Natural killer cell (primary cell): ENCODE measurements around the gene CEBPG. TPM values are rescaled to one million over a fixed set of nuclear protein-coding genes. Genes with fewer than 3 reads are reported as not detected.
A peak's percentile ranks its signal among the peaks of the same experiment; 100 is the strongest.

Experiments
- ATAC-seq, 3 donors: fragments of 150-1000 bp in 2 of 3; fragments of 200-7000 bp in 1 of 3; cut with Tn5 transposase; 1 replicate in 1 of 3; 2 replicates in 2 of 3; pipeline ENCODE4 v1.10.0; 2021; ENCODE audit warnings: mild to moderate bottlenecking in 2 of 3, moderate library complexity in 2 of 3
- DNase-seq, 2 donors: peaks; one replicate each; pipeline versions ENCODE4 v3.0.0 to v3.0.0-alpha.2; 2013 to 2021; ENCODE audit warnings: mixed read lengths in 1 of 2
- H3K27ac ChIP-seq: one replicate; pipeline ENCODE4 v1.5.1; 2013; ENCODE audit warnings: mild to moderate bottlenecking, low read length
- H3K27me3 ChIP-seq: one replicate; pipeline ENCODE4 v1.6.1; 2013; ENCODE audit warnings: low read length; ENCODE audit not compliant: control insufficient read depth, insufficient read depth
- H3K36me3 ChIP-seq: one replicate; pipeline ENCODE4 v1.6.1; 2013; ENCODE audit warnings: low read length; ENCODE audit not compliant: control insufficient read depth, insufficient read depth
- H3K4me1 ChIP-seq: one replicate; pipeline ENCODE4 v1.6.1; 2013; ENCODE audit warnings: low read length; ENCODE audit not compliant: control insufficient read depth, insufficient read depth
- H3K4me3 ChIP-seq: one replicate; pipeline ENCODE4 v1.5.1; 2013; ENCODE audit warnings: low read length
- H3K9me3 ChIP-seq: one replicate; pipeline ENCODE4 v1.6.1; 2013; ENCODE audit warnings: low read length; ENCODE audit not compliant: control insufficient read depth, insufficient read depth
- H3K27ac Mint-ChIP-seq, 2 donors: one replicate each; pipeline ENCODE4 v1.8.0; 2022; ENCODE audit warnings: mild to moderate bottlenecking in 2 of 2, mixed read lengths in 2 of 2, moderate library complexity in 1 of 2
- H3K27me3 Mint-ChIP-seq, 2 donors: one replicate each; pipeline ENCODE4 v1.8.0; 2022; ENCODE audit warnings: low read depth in 2 of 2, mixed read lengths in 2 of 2
- H3K36me3 Mint-ChIP-seq: one replicate; pipeline ENCODE4 v1.8.0; 2022; ENCODE audit warnings: mixed read lengths
- H3K4me1 Mint-ChIP-seq, 2 donors: one replicate each; pipeline ENCODE4 v1.8.0; 2022; ENCODE audit warnings: mixed read lengths in 2 of 2
- H3K4me3 Mint-ChIP-seq: one replicate; pipeline ENCODE4 v1.8.0; 2022; ENCODE audit warnings: mild to moderate bottlenecking, moderate library complexity, mixed read lengths
- H3K9me3 Mint-ChIP-seq, 2 donors: one replicate each; pipeline ENCODE4 v1.8.0; 2022; ENCODE audit warnings: mixed read lengths in 2 of 2
- WGBS: methylation state at CpG from one replicate; pipeline ENCODE4 v1.1.7; 2013; ENCODE audit warnings: missing lambda C conversion rate; ENCODE audit not compliant: insufficient coverage; 5-methylcytosine and 5-hydroxymethylcytosine counted together
- intact Hi-C: fragments of 100-400 bp; cut with micrococcal nuclease; formaldehyde crosslinking; loops from one replicate; pipeline ENCODE4 v1.14.2; 2022
- total RNA-seq, 4 donors: library from RNA; stranded (reverse); fragments of 120-200 nt in 1 of 4; gene quantifications; one replicate each; pipeline versions ENCODE4 v1.2.3 to v1.2.4, GENCODE V29; 2013 to 2022
- TF ChIP-seq, protein P1 (sequence below): fragments of 200-600 bp; IDR thresholded peaks from one replicate; pipeline ENCODE4 v1.8.0; 2022; ENCODE audit warnings: antibody characterized with exemption

CEBPG gene
- total RNA-seq, 3 donors from 2014 or later (not counting 1 experiment from before 2014, with no cell fraction given): 22.3 to 28.1 (median 23.9) TPM

DNA sequence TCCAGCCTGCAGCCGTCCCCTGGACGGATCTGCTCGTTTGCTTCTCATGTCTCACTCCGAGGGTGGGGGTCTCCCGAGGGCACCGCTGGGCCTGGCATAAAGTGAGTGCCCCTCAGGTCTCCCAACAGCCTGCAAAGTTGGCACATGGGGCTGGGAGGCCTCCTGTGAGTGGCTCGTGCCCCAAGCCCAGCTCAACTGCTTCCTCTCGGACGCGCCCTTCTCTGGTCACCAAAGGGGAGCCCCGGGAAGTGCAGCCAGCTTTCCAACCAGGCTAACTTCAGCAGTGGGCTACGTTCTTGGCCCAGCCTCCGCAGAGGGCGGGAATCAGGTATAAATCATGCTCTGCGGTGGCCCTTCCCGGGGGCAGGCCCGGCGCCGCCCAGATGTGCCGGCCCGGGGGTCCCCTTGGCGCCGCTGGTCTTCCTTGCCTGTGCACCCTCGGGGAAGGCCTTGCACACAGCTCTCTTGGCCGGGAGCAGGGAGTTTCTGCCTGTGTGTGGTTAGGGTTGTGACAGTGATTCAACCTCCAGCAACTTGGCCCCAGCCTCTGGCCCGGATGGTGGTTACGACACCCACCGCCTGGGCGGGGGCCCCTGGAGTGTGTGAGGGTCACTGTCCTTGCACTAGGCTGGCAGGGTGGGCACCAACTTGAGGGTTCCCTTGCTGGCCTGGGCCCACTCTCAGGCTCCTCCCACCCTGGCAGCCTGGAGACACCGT is 20.7 kb downstream of the CEBPG start:
- DNase-seq: no peak
- no peak overlapping the region for H3K4me3 Mint-ChIP-seq
- no peak overlapping the region for H3K27ac ChIP-seq
- H3K4me1 Mint-ChIP-seq: peaks cover 0 to 17% of the 10 kb centered on the region in 2 donors
- TF ChIP-seq, protein P1, sequence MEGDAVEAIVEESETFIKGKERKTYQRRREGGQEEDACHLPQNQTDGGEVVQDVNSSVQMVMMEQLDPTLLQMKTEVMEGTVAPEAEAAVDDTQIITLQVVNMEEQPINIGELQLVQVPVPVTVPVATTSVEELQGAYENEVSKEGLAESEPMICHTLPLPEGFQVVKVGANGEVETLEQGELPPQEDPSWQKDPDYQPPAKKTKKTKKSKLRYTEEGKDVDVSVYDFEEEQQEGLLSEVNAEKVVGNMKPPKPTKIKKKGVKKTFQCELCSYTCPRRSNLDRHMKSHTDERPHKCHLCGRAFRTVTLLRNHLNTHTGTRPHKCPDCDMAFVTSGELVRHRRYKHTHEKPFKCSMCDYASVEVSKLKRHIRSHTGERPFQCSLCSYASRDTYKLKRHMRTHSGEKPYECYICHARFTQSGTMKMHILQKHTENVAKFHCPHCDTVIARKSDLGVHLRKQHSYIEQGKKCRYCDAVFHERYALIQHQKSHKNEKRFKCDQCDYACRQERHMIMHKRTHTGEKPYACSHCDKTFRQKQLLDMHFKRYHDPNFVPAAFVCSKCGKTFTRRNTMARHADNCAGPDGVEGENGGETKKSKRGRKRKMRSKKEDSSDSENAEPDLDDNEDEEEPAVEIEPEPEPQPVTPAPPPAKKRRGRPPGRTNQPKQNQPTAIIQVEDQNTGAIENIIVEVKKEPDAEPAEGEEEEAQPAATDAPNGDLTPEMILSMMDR: no peak
- H3K9me3 ChIP-seq: no peaks in the 10 kb centered on the region
- no peaks in the 10 kb centered on the region for H3K27me3 ChIP-seq
- peaks cover 15% of the 10 kb centered on the region for H3K4me1 ChIP-seq
- no peaks in the 10 kb centered on the region for H3K36me3 ChIP-seq
- peak overlapping the region in 1 of 2 donors; percentile 79 for H3K27ac Mint-ChIP-seq
- no peaks in the 10 kb centered on the region for H3K9me3 Mint-ChIP-seq
- peak in 1 of 3 donors; percentile 32 for ATAC-seq
- H3K27me3 Mint-ChIP-seq: no peaks in the 10 kb centered on the region
- no peaks in the 10 kb centered on the region for H3K36me3 Mint-ChIP-seq
- 85% methylated on average over 30 of the region's 30 CpGs for WGBS
- intact Hi-C loops: no loop called here
- H3K4me3 ChIP-seq: no peak overlapping the region

DNA sequence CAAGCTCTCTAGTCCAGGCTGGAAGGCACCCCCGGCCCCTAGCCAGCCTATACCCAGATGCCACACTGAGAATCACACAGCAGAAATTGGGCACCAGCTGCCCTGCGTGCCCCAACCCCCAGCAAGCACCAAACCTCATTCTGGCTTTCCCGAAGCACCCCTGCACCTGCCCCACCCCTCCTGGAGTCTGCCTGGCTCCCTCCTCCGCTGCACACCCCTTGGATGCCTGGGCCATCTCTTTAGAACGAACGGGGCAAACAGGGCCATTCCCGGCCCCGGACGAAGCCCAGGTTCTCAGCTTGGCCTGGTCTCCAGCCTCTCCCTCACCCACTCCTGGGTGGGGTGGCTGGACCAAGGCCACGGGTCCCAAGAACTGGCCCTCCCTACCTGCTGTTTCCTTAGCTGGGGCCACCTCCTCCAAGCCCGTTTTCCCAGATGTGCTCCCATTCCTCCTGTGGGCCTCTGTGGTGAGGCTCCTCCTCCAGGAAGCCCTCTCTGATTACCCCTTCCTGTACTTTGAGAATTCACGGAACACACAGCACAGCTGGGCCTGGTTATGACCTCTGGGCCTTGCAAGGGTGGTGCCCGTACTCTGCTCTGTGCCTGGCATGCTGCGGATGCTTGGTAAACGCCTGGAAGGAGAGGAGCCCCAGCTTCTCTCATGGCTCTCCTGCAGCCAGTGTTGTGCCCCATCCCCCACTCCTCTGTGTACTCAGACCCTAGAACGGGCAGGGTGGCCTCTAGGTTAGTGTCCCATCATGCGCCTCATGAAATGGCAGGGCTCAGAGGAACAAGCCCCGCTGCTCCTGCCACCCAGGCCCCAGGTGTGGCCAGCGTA is 21.4 kb downstream of the CEBPG start:
- Mint-ChIP-seq H3K4me3 (no peak overlapping the region), H3K9me3 (no peaks in the 10 kb centered on the region), H3K4me1 (peaks cover 0 to 17% of the 10 kb centered on the region in 2 donors), H3K27ac (peak overlapping the region in 1 of 2 donors; percentile 79), H3K27me3 (no peaks in the 10 kb centered on the region), H3K36me3 (no peaks in the 10 kb centered on the region)
- ATAC-seq: no peak
- WGBS: 88% methylated on average over 19 of the region's 19 CpGs
- DNase-seq: no peak
- intact Hi-C loops: no loop called here
- peaks cover 15% of the 10 kb centered on the region for H3K4me1 ChIP-seq
- no peaks in the 10 kb centered on the region for H3K36me3 ChIP-seq
- H3K27me3 ChIP-seq: no peaks in the 10 kb centered on the region
- H3K27ac ChIP-seq: no peak overlapping the region
- H3K9me3 ChIP-seq: no peaks in the 10 kb centered on the region
- TF ChIP-seq, protein P1: no peak
- H3K4me3 ChIP-seq: no peak overlapping the region

DNA sequence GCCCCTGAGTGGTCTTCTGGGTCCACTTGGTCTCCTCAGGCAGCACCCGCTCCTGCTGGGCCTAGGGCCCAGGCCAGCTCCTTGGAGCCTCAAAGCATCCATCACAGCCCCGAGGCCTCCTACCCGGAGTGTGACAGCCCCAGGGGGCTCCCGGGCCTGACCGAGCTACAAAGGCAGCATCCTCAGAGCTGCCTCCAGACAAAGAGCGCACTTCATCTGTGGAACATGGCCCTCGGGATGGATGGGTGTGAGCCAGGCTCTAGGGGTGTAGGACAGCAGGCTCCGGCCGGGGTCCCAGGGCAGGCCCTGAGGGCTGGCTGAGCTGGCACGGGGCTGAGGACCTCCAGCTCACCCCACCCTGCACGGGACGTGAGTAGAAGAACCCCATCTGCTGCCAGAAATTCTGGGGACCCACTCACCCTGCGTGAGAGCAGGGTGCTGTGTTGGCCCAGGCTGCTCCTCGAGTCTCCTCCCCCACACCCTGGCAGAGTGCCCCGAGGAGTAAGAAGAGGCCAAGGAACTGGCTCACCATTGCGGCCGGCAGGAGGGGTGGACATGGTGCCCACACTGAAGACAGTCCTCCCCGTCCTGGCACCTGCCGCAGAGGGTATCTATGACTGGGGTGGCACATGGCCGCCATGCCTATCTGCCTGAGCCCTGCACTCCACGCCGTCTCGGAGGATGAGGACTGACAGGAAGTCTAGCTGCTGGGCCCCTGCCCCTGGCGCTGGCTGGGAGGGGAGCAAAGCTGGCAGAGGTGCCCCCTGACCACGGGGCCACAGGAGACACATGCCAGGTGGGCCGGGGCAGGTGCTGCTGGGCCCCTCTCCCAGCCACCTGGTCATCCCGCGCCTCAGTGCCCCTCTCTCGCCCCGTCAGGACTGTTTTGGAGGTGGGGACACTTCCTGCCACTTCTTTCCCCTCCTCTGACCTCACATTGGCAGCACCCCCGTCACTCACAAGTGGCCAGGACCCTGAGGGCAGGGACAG is 22.3 kb downstream of the CEBPG start:
- H3K9me3 Mint-ChIP-seq: no peaks in the 10 kb centered on the region

More for the DNA sequence above, 22.3 kb downstream of the CEBPG start:
- no peak for ATAC-seq
- DNase-seq: no peak
- Histone ChIP-seq H3K9me3 (no peaks in the 10 kb centered on the region), H3K4me1 (peaks cover 15% of the 10 kb centered on the region), H3K4me3 (no peak overlapping the region), H3K27ac (no peak overlapping the region), H3K36me3 (no peaks in the 10 kb centered on the region), H3K27me3 (no peaks in the 10 kb centered on the region)
- Mint-ChIP-seq H3K4me3 (no peak overlapping the region), H3K4me1 (peaks cover 0 to 17% of the 10 kb centered on the region in 2 donors), H3K27ac (peak overlapping the region in 1 of 2 donors; percentile 79), H3K27me3 (no peaks in the 10 kb centered on the region), H3K36me3 (no peaks in the 10 kb centered on the region)
- WGBS: 87% methylated on average over 31 of the region's 31 CpGs
- intact Hi-C loops: no loop called here
- TF ChIP-seq, protein P1: no peak
